GM18505 (cell line): ENCODE data around the gene MRS2.

Experiments
- ATAC-seq: cut with Tn5 transposase; IDR thresholded peaks from one replicate; pipeline ENCODE4 v1.9.1; 2021; ENCODE audit not compliant: unreplicated experiment
- POLR2A ChIP-seq: IDR thresholded peaks from 4 replicates; pipeline ENCODE4 v1.6.1; 2011; ENCODE audit warnings: borderline replicate concordance; ENCODE audit not compliant: insufficient read depth, insufficient read length; ENCODE audit errors: extremely low read depth

MRS2 gene

DNA sequence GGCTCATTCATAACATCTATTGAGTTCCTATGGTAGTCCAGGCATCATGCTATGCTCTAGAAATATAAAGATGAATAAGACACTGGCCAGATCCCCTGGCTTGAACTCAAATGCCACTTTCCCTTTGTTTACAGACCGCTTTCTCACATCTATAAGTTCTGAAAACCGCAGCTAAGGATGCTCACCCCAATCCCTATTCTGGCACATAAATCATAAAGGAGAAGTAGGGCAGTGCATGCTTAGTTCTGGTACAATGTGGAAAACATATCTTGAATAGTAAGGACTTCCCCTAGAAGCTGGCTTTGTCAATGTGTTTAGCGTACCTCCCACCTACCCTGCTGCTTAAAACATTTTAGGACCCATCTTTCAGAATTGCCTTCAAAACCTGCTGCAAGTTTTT, 26.4 kb downstream of the MRS2 start:
- ATAC-seq = no peak
- TF ChIP-seq POLR2A = no peak

DNA sequence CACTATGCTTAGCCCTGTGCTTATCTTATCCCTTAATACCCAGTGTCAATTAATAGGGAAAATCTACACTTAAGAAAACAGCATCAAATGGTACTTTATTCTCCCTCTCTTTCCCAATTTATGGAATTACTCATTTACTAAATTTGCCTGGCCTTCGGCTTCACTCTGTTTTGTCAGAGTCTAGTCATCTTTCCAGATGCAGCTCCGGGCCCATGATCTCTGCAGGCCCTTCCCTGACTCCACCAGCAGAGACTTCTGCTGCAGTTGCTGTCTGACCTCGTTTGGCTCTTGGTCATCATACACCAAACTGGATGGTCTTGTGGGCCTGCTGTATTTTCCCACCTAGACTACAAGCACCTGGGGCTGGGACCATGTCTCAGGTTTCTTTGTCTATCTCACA, 27.4 kb downstream of the MRS2 start:
- TF ChIP-seq POLR2A = no peak
- ATAC-seq = no peak

DNA sequence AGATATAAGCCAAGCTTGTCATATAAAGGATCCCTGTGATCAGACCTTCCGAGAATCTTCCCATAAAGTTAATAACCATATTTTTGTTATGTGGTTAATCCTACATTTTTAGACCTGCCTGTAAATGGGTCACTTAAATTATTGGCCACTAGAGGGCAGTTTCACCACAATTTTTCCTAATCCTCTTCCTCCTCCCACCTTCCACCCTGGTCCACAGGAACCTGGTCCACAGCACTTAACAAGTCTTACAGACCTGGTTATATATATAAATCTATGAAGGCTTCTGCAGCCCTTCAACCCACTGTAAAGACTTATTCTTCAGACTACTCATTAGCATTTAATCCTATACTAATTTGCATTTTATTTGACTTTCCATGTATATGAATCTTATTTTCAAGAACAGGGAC, 28.3 kb downstream of the MRS2 start:
- no peak for ATAC-seq
- no peak for TF ChIP-seq POLR2A

DNA sequence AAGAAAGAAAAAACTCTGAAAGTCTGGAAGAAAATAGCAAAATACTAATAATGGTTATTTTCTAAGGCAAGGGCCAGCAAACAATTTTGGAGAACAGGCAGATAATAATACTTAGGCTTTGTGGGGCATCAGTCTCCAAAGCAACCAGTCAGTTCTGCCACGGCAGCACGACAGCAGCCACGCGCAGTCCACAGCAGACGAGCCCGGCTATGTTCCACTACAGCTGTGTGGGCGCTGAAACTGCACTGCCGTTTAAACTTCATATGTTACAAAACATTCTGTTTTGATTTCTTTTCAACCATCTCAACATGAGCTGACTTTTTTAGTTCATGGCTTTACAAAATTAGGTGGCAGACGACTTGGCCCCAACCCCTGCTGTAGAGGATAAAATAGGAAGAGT, 29.9 kb downstream of the MRS2 start:
- TF ChIP-seq POLR2A = no peak
- no peak for ATAC-seq

DNA sequence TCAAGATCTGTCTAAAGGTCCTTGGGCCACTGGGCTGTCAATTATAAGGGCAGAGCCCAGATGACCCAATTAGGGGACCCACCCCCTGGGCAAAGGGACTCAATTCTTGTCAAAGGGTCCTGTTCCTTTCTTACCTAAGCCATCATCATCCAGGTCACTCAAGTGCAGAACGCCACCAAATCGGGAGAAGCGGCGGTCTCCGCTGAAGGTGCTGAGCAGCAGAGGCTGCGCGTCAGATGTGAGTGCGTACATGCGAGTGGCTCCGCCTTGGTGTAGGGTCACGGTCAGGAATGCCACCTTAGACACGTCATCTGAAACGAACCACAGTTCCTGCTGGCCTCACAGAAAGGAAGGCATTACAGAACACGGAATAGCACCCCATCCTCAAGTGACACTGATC, 34.2 kb downstream of the MRS2 start:
- TF ChIP-seq POLR2A = no peak
- ATAC-seq = no peak

DNA sequence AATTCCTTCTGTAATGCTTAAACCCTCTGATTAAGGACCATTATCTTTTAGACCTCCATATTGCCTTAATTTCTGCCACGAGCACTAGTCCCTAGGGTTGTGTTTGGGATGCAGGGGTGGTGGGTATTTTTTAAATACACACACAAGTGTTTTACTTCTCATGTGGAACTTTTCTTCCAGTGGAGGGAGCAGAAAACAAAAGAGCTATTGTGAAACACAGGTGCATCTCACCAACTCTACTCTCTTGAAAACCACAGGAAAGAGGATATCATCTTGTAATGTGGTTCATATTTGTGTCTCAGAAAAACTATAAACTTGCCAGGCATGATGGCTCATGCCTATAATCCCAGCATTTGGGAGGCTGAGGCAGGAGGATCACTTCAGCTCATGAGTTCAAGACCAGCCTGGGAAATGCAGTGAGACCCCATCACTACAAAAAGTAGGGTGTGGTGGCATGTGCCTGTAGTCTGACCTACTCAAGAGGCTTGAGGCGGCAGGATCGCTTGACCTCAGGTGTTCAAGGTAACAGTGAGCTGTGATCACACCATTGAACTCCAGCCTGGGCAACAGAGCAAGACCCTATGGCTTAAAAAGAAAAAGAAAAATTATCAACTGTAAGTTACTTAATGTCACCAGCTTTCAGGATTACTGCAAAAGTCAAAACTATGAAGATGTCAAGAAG, 37.3 kb downstream of the MRS2 start:
- ATAC-seq = no peak
- TF ChIP-seq POLR2A = no peak

DNA sequence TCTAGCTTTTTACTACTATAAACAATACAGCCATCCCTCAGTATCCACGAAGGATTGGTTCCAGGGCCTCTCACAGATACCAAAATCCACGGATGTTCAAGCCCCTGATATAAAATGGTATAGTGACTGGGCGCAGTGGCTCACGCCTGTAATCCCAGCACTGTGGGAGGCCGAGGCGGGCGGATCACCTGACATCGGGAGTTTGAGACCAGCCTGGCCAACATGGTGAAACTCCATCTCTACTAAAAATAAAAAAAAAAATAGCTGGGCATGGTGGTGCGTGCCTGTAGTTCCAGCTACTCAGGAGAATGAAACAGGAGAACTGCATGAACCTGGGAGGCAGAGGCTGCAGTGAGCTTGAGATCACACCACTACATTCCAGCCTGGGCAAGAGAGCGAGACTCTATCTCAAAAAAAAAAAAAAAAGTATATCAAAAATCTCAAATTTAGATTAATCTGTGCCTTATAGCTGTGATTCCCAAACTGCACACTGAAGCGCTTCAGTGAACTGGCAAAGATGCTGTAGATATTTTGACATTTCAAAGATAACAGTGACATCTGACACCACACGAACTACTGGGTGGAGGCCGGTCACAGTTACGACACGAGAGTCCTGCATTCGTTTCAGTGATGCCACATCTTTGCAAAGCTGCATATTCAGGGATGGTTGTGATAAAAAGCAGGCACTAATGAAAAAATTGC, 38.3 kb downstream of the MRS2 start:
- no peak for TF ChIP-seq POLR2A
- no peak for ATAC-seq

DNA sequence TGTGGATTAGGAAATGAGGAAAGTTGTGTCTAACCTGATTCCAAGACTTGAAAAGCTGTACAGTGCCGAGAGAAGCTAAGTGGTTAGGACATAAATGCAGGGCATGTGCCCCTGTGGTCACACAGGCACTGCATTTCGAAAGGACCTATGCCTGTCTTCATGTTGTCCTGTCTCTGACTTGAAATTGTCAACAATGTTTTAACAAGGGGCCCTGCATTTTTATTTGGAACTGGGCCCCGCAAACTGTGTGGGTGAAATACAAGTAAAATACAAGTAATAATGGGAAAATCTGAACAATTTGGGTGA, 38.8 kb downstream of the MRS2 start:
- no peak for ATAC-seq
- no peak for TF ChIP-seq POLR2A

DNA sequence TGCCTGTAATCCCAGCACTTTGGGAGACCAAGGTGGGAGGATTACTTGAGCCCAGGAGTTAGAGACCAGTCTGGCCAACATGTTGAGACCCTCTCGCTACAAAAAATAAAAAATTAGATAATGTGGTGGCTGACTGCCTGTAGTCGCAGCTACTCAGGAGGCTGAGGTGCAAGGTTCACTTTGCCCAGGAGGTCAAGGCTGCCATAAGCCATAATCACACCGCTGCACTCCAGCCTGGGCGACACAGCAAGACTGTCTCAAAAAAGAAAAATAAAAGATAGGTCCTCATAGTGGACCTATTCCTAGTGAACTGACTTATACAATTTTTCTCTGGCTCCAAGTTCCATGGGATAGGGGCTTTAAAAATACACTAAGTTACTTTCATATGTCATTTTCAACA, 41.9 kb downstream of the MRS2 start:
- no peak for ATAC-seq
- no peak for TF ChIP-seq POLR2A

DNA sequence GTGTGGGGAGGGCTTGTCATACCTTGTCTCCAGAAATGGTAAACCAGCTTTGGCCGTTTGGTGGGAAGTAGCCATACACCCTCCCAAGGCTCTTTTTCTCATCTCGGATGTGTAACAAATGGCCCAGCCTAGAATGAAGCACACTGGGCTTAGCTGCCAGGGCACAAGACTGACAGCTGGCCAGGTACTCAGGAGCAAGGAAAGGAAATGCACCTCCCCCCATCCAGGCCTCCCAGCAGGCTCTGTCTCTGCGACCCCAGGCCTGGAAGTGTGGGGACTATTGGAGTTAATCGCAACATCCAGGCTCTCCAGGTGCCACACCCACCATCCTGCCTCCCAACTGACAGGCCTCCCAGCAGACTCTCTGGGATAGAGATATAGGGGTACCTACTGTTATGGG, 43.0 kb downstream of the MRS2 start:
- no peak for ATAC-seq
- TF ChIP-seq POLR2A = no peak

DNA sequence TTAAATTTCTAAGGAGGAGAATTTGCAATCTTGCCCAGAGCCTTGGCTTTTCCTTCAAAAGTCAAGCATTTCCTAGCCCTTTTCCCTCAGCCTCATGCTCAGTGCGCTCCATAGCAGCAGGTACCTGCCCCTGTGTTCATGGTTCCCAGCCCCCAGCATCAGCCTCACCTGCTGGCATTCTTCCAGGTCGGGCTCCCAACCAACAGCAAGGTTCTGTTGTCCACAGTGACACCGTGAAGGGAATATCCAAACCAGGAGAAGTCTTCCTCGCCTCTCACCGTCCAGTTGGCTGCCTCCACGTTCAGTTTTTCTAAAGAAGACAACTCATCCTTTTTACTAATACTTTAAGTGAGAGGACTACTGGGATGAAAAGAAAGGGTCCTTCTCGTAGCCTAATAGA, 43.9 kb downstream of the MRS2 start:
- ATAC-seq = no peak
- TF ChIP-seq POLR2A = no peak

DNA sequence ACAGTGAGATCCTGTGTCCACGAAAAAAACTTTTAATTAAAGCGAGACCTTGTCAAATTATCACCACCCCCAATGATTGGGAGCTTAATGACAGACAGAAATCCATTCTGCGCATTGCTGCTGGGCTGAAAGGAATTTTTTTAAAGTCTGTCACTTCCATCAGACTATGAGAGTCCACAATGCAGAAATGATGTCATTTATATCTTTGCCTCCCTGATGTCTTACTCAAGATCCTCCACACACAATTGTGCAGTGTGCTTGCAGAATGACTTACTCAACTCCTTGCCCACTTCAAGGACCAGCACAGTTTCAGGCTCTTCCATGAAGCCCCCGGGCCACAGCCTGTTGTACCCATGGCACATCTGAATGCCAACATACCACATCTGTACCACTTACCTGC, 45.7 kb downstream of the MRS2 start:
- no peak for ATAC-seq
- TF ChIP-seq POLR2A = no peak

DNA sequence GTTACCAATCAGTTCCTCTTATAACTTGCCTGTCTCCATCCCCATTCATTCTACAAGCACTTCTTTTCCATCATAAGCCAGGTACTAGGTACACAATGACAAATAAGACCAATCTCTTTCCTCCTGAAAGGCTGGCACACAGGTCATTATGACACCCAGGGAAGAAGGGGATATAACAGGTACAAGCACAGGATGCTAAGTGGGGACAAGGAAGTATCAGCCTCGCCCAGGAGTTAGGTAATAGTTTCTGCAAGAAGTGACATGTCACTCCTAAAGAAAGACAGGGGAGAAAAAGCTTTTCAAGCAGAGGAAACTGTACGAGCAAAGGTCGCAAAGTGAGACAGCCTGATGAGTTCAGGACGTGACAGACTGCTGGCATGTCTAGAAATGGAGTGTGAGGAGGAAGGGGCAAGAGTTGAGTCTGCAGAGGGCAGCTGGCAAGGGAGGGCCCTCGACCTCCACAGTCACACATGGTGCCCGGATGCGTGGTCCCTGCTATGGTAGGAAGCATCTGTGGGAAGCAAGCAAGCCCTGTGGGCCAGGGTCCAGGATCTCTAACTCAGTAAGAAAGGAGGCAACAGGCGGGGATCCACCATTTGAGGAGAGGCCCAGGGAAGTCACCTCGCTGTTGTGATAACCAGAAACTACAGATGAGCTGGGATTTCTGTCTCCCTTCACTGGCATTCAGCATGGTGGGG, 46.2 kb downstream of the MRS2 start:
- ATAC-seq = no peak
- no peak for TF ChIP-seq POLR2A

DNA sequence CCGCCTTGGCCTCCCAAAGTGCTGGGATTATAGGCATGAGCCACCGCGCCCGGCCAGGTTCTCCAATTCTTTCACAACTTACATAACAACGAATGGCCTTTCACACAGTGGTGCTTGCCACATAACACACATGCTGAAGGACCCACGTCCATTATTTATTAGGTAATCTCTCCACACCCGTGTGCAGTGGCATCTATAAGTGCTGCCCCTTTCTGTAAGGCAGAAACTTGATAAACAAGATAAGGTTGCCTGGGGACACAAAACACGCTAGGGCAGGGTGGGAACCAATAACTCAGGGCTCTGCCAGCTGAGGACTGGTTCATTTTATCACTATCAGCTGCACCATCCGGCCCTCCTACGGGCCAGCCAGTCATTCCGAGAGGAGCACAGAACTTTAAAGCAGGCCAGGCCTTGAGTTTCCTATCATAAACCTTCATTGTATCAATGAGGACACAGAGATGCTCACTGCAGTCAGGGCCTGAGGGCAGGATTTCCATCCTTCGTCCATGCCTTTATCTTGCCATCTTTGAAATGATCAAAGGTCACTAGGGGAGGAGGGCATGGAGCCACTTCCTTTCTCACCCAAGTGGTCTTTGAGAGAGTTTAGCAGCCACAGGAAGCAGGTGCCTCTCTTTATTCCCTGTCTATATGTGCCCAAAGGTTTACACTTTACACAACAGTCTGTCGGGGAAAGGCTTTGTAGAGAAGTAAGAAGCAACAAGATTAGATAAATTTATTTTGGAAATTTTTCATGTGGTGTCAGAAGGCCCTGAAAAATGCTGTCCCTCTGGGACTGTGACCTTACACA, 49.0 kb downstream of the MRS2 start:
- ATAC-seq = no peak
- TF ChIP-seq POLR2A = no peak

DNA sequence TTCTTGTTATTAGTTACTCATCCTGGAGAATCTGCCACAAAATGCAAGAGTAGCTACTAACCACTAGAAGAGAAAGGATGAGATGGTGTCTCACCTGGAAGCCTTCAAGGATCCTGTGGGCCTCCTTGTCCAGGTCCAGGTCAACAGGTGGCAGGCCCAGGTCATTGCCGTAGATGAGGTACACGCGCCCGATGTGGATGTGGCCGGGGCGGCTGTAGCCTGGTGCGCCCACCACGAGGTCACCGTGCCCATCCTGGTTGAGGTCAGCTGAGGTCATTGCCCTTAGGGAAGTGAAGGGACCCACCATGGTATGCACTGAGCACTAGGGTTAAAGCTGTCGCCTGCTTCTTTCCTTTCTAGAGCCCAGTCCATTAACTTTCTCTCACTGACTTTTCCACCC, 51.2 kb downstream of the MRS2 start:
- ATAC-seq = no peak
- no peak for TF ChIP-seq POLR2A
